H1 (cell line): Measurements from ENCODE around the gene CUL1.

Experiments used
- EP300 ChIP-seq, 2 experiments: IDR thresholded peaks; 1 replicate in 1 of 2; 2 replicates in 1 of 2; pipeline ENCODE4 v1.6.1; 2011 to 2012; ENCODE audit warnings: low read depth in 2 of 2, low read length in 2 of 2, mild to moderate bottlenecking in 2 of 2, borderline replicate concordance in 1 of 2, inconsistent platforms in 1 of 2, moderate library complexity in 1 of 2
- KDM1A ChIP-seq: fragments of 200-600, 300-600 bp; sonication (generic); IDR thresholded peaks from 2 replicates; pipeline ENCODE4 v1.7.1; 2016; ENCODE audit warnings: mild to moderate bottlenecking, low read length, borderline replicate concordance
- POLR2A ChIP-seq, 2 experiments: IDR thresholded peaks; 1 replicate in 1 of 2; 2 replicates in 1 of 2; pipeline ENCODE4 v1.6.1; 2011; ENCODE audit warnings: low read depth in 2 of 2, low read length in 2 of 2, mild to moderate bottlenecking in 2 of 2; ENCODE audit errors: control extremely low read depth in 1 of 2
- RAD21 ChIP-seq, 2 experiments: IDR thresholded peaks in 1 of 2; conservative IDR thresholded peaks in 1 of 2; 2 replicates each; pipeline ENCODE4 v1.6.1; 2011; ENCODE audit warnings: low read depth in 2 of 2, low read length in 2 of 2, improper control_type of control experiment in 1 of 2, inconsistent platforms in 1 of 2, mild to moderate bottlenecking in 1 of 2, moderate library complexity in 1 of 2
- RFX5 ChIP-seq: IDR thresholded peaks from 2 replicates; pipeline ENCODE4 v1.6.1; 2011; ENCODE audit warnings: low read depth, low read length, improper control_type of control experiment, borderline replicate concordance
- RNF2 ChIP-seq: fragments of 200-900, 300-1000 bp; sonication (generic); IDR thresholded peaks from 2 replicates; pipeline ENCODE4 v1.7.1; 2016; ENCODE audit warnings: borderline replicate concordance, low read depth, mild to moderate bottlenecking, antibody characterized with exemption, low read length; ENCODE audit not compliant: poor library complexity, severe bottlenecking; ENCODE audit errors: missing control alignments
- TAF1 ChIP-seq: IDR thresholded peaks from 2 replicates; pipeline ENCODE4 v1.6.1; 2011; ENCODE audit warnings: mild to moderate bottlenecking, low read depth, low read length
- TCF12 ChIP-seq: IDR thresholded peaks from 2 replicates; pipeline ENCODE4 v1.6.1; 2011; ENCODE audit warnings: low read depth, mild to moderate bottlenecking, low read length
- TEAD4 ChIP-seq: IDR thresholded peaks from 2 replicates; pipeline ENCODE4 v1.6.1; 2012; ENCODE audit warnings: low read depth, low read length, inconsistent platforms, mixed read lengths
- ZNF274 ChIP-seq: IDR thresholded peaks from 2 replicates; pipeline ENCODE4 v1.7.0; 2012; ENCODE audit warnings: low read length, borderline replicate concordance; ENCODE audit errors: extremely low read depth
- TF ChIP-seq, protein P1 (sequence below): IDR thresholded peaks from 2 replicates; pipeline ENCODE4 v1.6.1; 2011; ENCODE audit warnings: low read length, improper control_type of control experiment
- TF ChIP-seq, protein P2 (sequence below), 3 experiments: IDR thresholded peaks; 1 replicate in 2 of 3; 2 replicates in 1 of 3; pipeline versions ENCODE4 v1.5.1 to v1.6.1; 2011; ENCODE audit warnings: low read length in 3 of 3, mild to moderate bottlenecking in 3 of 3, inconsistent platforms in 2 of 3, low read depth in 1 of 3, moderate library complexity in 1 of 3; ENCODE audit not compliant: insufficient read depth in 1 of 3; ENCODE audit errors: control extremely low read depth in 1 of 3

GRCh38 chr7:148802101-148802493 is 103.4 kb downstream of the CUL1 start:
- TF ChIP-seq TEAD4 (no peak), KDM1A (no peak), TCF12 (no peak), RNF2 (no peak), ZNF274 (no peak), TAF1 (no peak), POLR2A (IDR thresholded peaks at IDR 0.05; ENCODE audit: control extremely low read depth in 1 of 2, low read depth in 2 of 2, low read length in 2 of 2) (no peak), EP300 (IDR thresholded peaks at IDR 0.05; ENCODE audit: borderline replicate concordance in 1 of 2, low read depth in 2 of 2, low read length in 2 of 2) (no peak), RAD21 (IDR thresholded peaks at IDR 0.05 in 1 of 2, conservative IDR thresholded peaks at IDR 0.05 in 1 of 2; ENCODE audit: low read depth in 2 of 2, low read length in 2 of 2) (no peak), RFX5 (no peak)
- TF ChIP-seq, protein P1, sequence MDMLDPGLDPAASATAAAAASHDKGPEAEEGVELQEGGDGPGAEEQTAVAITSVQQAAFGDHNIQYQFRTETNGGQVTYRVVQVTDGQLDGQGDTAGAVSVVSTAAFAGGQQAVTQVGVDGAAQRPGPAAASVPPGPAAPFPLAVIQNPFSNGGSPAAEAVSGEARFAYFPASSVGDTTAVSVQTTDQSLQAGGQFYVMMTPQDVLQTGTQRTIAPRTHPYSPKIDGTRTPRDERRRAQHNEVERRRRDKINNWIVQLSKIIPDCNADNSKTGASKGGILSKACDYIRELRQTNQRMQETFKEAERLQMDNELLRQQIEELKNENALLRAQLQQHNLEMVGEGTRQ = no peak
- TF ChIP-seq, protein P2, sequence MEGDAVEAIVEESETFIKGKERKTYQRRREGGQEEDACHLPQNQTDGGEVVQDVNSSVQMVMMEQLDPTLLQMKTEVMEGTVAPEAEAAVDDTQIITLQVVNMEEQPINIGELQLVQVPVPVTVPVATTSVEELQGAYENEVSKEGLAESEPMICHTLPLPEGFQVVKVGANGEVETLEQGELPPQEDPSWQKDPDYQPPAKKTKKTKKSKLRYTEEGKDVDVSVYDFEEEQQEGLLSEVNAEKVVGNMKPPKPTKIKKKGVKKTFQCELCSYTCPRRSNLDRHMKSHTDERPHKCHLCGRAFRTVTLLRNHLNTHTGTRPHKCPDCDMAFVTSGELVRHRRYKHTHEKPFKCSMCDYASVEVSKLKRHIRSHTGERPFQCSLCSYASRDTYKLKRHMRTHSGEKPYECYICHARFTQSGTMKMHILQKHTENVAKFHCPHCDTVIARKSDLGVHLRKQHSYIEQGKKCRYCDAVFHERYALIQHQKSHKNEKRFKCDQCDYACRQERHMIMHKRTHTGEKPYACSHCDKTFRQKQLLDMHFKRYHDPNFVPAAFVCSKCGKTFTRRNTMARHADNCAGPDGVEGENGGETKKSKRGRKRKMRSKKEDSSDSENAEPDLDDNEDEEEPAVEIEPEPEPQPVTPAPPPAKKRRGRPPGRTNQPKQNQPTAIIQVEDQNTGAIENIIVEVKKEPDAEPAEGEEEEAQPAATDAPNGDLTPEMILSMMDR (IDR thresholded peaks at IDR 0.05; ENCODE audit: control extremely low read depth in 1 of 3, insufficient read depth in 1 of 3, low read depth in 1 of 3, low read length in 3 of 3) = no peak
